Epithelial cell of prostate (primary cell): ENCODE data around the gene MPEG1.

Experiments used
- DNase-seq: peaks from one replicate; pipeline ENCODE4 v3.0.0-alpha.2; 2011; ENCODE audit warnings: low read depth, low spot score
- H3K27ac ChIP-seq: fragments of 450-650 bp; 2 replicates; pipeline ENCODE4 v1.5.1; 2017; ENCODE audit warnings: mild to moderate bottlenecking

Gene MPEG1, protein sequence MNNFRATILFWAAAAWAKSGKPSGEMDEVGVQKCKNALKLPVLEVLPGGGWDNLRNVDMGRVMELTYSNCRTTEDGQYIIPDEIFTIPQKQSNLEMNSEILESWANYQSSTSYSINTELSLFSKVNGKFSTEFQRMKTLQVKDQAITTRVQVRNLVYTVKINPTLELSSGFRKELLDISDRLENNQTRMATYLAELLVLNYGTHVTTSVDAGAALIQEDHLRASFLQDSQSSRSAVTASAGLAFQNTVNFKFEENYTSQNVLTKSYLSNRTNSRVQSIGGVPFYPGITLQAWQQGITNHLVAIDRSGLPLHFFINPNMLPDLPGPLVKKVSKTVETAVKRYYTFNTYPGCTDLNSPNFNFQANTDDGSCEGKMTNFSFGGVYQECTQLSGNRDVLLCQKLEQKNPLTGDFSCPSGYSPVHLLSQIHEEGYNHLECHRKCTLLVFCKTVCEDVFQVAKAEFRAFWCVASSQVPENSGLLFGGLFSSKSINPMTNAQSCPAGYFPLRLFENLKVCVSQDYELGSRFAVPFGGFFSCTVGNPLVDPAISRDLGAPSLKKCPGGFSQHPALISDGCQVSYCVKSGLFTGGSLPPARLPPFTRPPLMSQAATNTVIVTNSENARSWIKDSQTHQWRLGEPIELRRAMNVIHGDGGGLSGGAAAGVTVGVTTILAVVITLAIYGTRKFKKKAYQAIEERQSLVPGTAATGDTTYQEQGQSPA

DNA sequence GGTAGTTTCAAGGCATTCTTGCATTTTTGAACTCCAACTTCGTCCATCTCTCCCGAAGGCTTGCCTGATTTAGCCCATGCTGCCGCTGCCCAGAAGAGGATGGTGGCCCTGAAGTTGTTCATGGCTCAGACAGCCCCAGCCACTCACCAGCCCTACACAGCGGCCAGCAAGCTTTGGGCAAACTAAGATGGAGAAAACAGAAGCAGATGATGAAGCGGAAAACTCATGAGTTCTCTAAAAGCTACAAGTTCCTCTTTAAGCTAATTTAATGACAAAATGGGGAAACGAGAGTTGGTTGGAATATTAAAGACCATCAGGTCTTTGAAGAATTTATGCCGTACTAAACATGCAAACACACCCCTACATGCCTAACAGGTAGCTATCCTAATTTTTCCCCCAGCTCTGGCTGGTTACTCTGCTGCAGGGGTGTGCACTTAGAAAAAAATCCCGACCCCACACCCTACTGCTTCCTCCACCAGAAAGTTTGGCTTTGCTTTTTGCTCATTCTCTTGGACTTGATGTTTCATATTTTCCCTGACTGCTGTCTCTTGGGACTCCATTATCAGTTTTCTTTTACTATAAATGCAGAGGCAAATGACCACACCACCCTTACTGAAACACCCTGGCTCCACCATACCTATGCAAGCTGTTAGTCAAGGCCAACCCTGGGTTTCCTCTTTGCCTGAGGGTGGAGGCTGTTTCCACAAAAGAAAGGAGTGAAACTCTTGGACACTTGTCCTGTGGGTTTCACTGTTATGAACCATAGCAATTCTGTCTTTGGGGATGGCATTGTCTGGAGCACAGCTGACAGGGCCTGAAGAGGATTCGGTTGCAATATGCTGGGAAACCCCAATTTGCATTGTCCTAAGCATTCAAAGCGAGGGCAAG, at the start of gene MPEG1:
TSS of gene MPEG1 (minus strand) at position 184 of the 888 bp plus-strand sequence. CDS start at position 122, 62 bp downstream.
- no peak for DNase-seq

DNA sequence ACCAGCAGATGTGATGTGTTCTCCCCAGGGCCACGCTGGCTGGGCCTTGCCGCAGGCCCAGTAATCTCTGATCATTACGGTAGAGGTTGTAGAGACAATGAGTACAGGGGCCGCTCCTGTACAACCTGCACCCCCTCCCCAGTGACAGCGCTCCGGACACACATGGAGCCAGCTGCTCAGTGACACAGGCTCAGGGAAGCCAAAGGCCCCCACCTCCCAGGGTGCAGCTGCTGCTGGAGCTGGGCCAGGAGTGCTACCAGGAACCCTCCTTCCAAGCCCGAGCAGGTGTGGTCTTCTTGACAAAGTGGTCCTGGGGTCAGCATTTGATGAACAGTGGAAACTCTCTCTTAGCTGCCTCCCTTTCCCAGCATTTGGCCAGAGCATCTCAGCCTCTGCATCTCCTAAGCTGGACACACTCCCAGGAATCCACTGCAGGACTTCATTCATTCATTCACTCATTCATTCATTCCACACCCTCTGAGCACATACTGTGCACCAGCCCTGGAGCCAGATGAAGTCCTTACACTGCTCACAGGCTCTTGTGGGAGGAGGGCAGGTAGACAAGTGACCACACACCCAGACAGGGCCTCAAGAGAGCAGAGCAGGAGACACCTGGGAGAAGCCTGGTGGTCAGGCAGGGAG, 49.6 kb upstream of the MPEG1 start:
- no peak for DNase-seq
- no peak overlapping the region for H3K27ac ChIP-seq

More for the DNA sequence above, at the start of gene MPEG1:
- H3K27ac ChIP-seq: no peak within 1 kb of the TSS

DNA sequence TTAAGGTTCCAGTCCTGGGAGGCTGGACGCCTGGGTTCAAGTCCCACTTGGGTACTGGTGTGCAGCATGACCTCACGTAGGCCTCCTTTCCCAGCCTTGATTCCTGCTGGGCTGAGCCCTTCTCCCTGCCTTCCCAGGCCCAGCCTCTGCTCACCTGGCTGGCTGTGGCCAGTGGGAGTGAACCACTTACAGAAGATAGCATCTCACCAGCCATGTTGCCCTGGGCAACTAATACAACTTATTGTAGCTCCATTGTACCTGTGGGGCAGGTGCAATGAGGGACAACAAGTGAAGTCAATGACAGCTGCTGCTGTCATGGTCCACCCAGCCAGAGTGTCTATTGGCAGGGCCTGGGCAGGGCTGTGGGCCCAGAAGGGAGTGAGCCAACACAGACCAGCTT, 48.4 kb upstream of the MPEG1 start:
- no peak for DNase-seq
- H3K27ac ChIP-seq: no peak overlapping the region

- no peak overlapping the region for H3K27ac ChIP-seq
- no peak for DNase-seq
These were observed 47.2 kb upstream of the MPEG1 start for GRCh38 chr11:59259867-59260475.

GRCh38 chr11:59259047-59259446, 46.3 kb upstream of the MPEG1 start:
- DNase-seq: no peak
- no peak overlapping the region for H3K27ac ChIP-seq

DNA sequence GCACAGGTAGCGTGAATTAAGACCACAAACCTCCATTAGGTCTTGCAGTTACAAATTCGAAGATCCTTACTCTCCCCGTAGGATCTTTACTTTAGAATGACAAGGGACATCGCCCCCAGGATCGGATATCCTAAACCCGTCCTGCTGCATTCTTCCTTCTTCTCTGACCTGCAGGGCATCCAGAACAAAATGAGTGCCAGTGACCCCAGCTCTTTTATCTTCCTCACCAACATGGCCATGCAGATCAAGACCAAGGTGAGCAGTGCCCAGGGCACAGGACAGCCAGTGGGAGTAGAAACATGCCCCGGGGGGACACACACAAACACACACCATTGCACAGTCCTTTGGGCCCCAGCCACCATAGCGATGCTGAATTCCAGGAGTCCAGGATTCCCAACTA, 42.6 kb upstream of the MPEG1 start:
- DNase-seq: no peak
- H3K27ac ChIP-seq: no peak overlapping the region

GRCh38 chr11:59254286-59254685, 41.6 kb upstream of the MPEG1 start:
- no peak for DNase-seq
- no peak overlapping the region for H3K27ac ChIP-seq

- H3K27ac ChIP-seq: no peak overlapping the region
- no peak for DNase-seq
These were observed 40.3 kb upstream of the MPEG1 start for GRCh38 chr11:59253001-59253400.

- no peak for DNase-seq
- H3K27ac ChIP-seq: no peak overlapping the region
These were observed 36.8 kb upstream of the MPEG1 start for GRCh38 chr11:59249535-59249934.

DNA sequence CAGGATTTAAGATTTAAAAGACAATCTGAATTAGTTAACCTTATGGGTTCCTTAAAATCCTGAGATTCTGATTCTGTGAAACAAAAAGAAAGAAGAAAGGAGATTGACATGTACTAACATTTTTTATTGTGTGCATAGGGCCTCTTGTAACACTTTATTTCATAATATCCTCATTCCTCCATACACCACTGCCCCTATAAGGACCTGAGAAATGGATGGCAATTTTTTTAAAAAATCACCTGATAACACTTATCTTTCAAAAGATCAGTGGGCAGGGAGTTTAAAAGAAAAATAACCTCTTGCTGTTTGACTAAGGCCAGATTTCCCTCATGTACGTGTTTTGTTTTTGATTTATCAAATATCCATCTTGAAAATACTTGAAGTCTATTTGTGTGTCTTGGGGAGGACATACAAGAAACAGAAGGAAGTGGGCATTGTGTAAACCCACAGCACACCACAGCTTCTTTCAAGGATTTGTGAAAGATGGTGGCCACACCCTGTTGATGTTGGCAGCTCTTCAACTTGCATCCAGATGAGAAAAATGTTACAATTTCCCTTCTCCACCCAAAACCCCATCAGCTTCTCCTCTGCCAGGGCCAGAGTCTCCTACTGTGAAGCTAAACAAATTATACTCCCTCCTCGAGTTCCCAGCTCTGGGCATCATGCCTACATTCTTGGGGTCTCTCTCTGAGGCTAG, 35.0 kb upstream of the MPEG1 start:
- DNase-seq: no peak

GRCh38 chr11:59243633-59244032, 30.9 kb upstream of the MPEG1 start:
- no peak for DNase-seq
- no peak overlapping the region for H3K27ac ChIP-seq

More for the DNA sequence above, 35.0 kb upstream of the MPEG1 start:
- H3K27ac ChIP-seq: no peak overlapping the region

GRCh38 chr11:59240322-59240721, 27.6 kb upstream of the MPEG1 start:
- no peak overlapping the region for H3K27ac ChIP-seq

DNA sequence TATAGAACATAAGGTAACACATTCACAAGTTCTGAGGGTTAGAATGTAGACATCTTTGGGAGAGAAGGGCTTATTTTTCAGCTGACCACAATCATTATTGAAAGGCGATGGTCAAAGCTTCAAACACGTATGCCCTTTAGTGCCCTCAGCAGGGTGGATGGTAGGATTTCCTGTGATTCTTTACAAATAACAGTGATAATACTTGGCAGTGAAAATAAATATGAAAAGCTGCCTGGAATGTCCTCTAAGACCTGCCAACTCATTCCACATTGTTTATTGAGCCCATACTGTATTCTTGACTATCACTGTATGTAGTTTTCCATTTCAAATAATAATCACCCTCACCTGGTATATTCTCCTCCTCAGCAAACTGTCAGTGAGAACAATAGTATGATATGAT, 13.7 kb upstream of the MPEG1 start:
- no peak overlapping the region for H3K27ac ChIP-seq
- DNase-seq: no peak

More at GRCh38 chr11:59240322-59240721, 27.6 kb upstream of the MPEG1 start:
- DNase-seq: no peak

DNA sequence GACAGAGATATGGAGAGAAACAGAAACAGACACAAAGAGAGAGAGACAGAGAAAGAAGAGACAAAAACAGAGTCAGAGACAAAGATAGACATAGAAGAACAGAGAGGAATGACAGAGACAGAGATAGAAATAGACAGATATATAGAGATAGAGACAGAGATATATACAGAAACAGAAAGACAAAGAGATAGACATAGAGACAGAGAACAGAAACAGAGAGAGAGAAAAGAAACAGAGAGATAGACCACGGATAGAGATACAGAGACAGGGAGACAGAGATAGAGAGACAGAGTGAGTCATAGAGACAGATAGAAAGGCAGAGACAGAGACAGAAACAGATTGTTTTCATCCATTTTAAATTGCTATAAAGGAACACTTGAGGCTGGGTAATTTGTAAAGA, 12.3 kb upstream of the MPEG1 start:
- DNase-seq: no peak
- no peak overlapping the region for H3K27ac ChIP-seq

DNA sequence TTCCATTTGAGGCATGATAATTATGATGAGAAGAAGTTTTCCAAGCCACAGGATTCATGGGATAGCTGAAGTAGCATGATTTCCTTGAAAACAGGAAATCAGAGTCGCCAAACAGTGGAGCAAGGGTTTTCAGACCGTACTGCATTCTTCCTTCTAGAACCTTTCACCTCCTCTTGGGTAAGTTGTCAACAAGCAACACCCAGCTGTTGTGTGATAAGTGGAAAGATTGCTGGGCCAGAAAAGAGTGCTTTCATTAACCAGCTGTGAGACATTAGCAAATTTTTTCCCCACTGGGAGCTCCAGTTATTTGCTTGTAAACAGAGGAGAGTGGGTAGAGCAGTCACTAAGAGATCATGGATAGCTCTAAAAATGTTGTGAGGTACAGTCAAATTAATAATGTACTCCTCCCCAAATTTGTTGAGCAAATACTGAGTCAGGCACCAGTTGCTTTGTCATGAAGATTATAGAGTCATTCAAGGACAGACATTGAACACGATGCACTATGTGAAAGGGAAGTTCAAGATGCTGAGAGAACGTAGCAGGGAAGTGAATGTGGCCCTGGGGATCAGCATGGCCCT, 11.7 kb upstream of the MPEG1 start:
- no peak for DNase-seq
- H3K27ac ChIP-seq: no peak overlapping the region

DNA sequence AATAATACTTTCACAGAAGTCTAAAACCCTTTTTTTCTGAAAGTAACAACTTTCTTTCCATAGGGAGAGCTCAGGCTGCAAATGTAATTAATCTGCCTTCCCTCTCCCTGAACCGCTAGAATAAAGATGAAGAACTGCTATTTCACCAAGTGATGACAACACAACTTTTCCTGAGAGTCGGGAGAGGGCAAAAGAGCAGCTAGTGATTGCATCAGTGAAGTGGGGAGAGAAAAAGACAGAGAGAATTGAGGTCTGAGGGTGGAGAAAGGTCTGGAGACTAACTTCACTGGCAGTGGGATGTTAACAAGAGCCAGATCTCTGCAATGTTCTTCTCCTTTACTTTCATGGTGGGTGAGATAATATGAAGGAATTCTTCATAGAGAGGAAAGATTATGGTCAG, 10.9 kb upstream of the MPEG1 start:
- no peak overlapping the region for H3K27ac ChIP-seq
- no peak for DNase-seq

GRCh38 chr11:59223177-59223576, 10.4 kb upstream of the MPEG1 start:
- H3K27ac ChIP-seq: no peak overlapping the region
- DNase-seq: no peak

GRCh38 chr11:59222464-59223060, 9.8 kb upstream of the MPEG1 start:
- no peak overlapping the region for H3K27ac ChIP-seq

More at GRCh38 chr11:59222464-59223060, 9.8 kb upstream of the MPEG1 start:
- DNase-seq: no peak
